SK-N-DZ (cell line): Measurements from ENCODE around the gene TSC2.
"Not testable (repeated sequence)": the region's sequence is repeated elsewhere in the genome, so short reads cannot be mapped to it uniquely, and the experiment has no call there.

ENCODE experiments used
- DNase-seq: peaks from one replicate; pipeline ENCODE4 v3.0.0-alpha.2; 2015; ENCODE audit warnings: low spot score

Gene TSC2

GRCh38 chr16:2009791-2010510, 37.8 kb upstream of the TSC2 start, which contains the start of gene ZNF598:
Gene ZNF598 (minus strand): TSS chr16:2009821.
- DNase-seq = peak; percentile 84

GRCh38 chr16:2011726-2012125, 36.1 kb upstream of the TSC2 start:
- not testable (repeated sequence) for DNase-seq

GRCh38 chr16:2013527-2013926, 34.3 kb upstream of the TSC2 start:
- no peak for DNase-seq

- DNase-seq = no peak
These were observed 32.5 kb upstream of the TSC2 start for GRCh38 chr16:2015117-2015946.

- DNase-seq = no peak
These were observed 31.9 kb upstream of the TSC2 start for GRCh38 chr16:2015947-2016208.

- DNase-seq = peak; percentile 85
These were observed 31.3 kb upstream of the TSC2 start for GRCh38 chr16:2016407-2016922.

- no peak for DNase-seq
These were observed 28.3 kb upstream of the TSC2 start, which contains the start of gene NPW for GRCh38 chr16:2019518-2019920. Gene NPW (plus strand): TSS chr16:2019785.

GRCh38 chr16:2019921-2020831, 27.6 kb upstream of the TSC2 start:
- no peak for DNase-seq

- DNase-seq = peak; percentile 72
These were observed 25.1 kb upstream of the TSC2 start for GRCh38 chr16:2022723-2023091.

- peak; percentile 92 for DNase-seq
These were observed 24.4 kb upstream of the TSC2 start for GRCh38 chr16:2023092-2024031.

- no peak for DNase-seq
These were observed 23.8 kb upstream of the TSC2 start for GRCh38 chr16:2024032-2024420.

GRCh38 chr16:2025251-2025650, 22.5 kb upstream of the TSC2 start:
- no peak for DNase-seq

- no peak for DNase-seq
These were observed 21.8 kb upstream of the TSC2 start for GRCh38 chr16:2025878-2026460.

GRCh38 chr16:2026461-2027023, 21.2 kb upstream of the TSC2 start, which contains the start of gene NHERF2:
Gene NHERF2 (plus strand): TSS chr16:2026902. CDS start chr16:2027006, 104 bp downstream.
- DNase-seq = no peak

- DNase-seq = peak; percentile 55
These were observed 20.5 kb upstream of the TSC2 start for GRCh38 chr16:2027024-2028010.

- no peak for DNase-seq
These were observed 19.6 kb upstream of the TSC2 start for GRCh38 chr16:2028146-2028545.

GRCh38 chr16:2028620-2029220, 19.1 kb upstream of the TSC2 start:
- DNase-seq = no peak

GRCh38 chr16:2029350-2029749, 18.4 kb upstream of the TSC2 start:
- DNase-seq = no peak
